Calu3 (cell line): Measurements from ENCODE around the gene PDGFD. TPM values are rescaled to one million over a fixed set of nuclear protein-coding genes. Genes with fewer than 3 reads are reported as not detected.

ENCODE experiments used
- BruUV-seq: library from RNA; stranded (reverse); fragments of 400-500 nt; replicated peaks from 2 replicates; lab custom pipeline; 2021; lab: Mats Ljungman, UMichigan
- CTCF ChIA-PET: fragments of 300-600 bp; sonication (Branson Sonifier 250); formaldehyde crosslinking; loops from one replicate; lab custom pipeline; 2022; ENCODE audit warnings: antibody characterized with exemption; lab: Charles Lee
- DNase-seq: peaks from one replicate; pipeline ENCODE4 v3.0.0; 2022
- H3K27ac Mint-ChIP-seq: one replicate; pipeline ENCODE4 v1.8.0; 2022; ENCODE audit warnings: mixed read lengths; ENCODE audit not compliant: unreplicated experiment
- H3K27me3 Mint-ChIP-seq: one replicate; pipeline ENCODE4 v1.8.0; 2022; ENCODE audit warnings: mixed read lengths; ENCODE audit not compliant: unreplicated experiment
- H3K36me3 Mint-ChIP-seq: one replicate; pipeline ENCODE4 v1.8.0; 2022; ENCODE audit warnings: mild to moderate bottlenecking, moderate library complexity, mixed read lengths; ENCODE audit not compliant: insufficient read depth, unreplicated experiment
- H3K4me1 Mint-ChIP-seq: one replicate; pipeline ENCODE4 v1.8.0; 2022; ENCODE audit warnings: mild to moderate bottlenecking, low read depth, mixed read lengths; ENCODE audit not compliant: unreplicated experiment
- H3K4me3 Mint-ChIP-seq: one replicate; pipeline ENCODE4 v1.8.0; 2022; ENCODE audit warnings: mild to moderate bottlenecking, low read depth, moderate library complexity, mixed read lengths; ENCODE audit not compliant: unreplicated experiment
- H3K9me3 Mint-ChIP-seq: one replicate; pipeline ENCODE4 v1.8.0; 2022; ENCODE audit warnings: low read depth, mixed read lengths; ENCODE audit not compliant: unreplicated experiment
- CTCF ChIP-seq: fragments of 200-600 bp; IDR thresholded peaks from one replicate; pipeline ENCODE4 v1.8.0; 2022; ENCODE audit warnings: antibody characterized with exemption; ENCODE audit not compliant: unreplicated experiment
- intact Hi-C: fragments of 100-400 bp; cut with micrococcal nuclease; formaldehyde crosslinking; loops from one replicate; pipeline ENCODE4 v1.10.0; 2022; ENCODE audit not compliant: unreplicated experiment
- total RNA-seq: library from RNA; stranded (reverse); gene quantifications from 2 replicates; pipeline ENCODE4 v1.2.3, GENCODE V29; 2022

The PDGFD gene
- total RNA-seq, 1 experiment from 2014 or later, result 5.1 TPM

- no peak overlapping the region for H3K4me3 Mint-ChIP-seq
- H3K27ac Mint-ChIP-seq, result no peak overlapping the region
- DNase-seq, result no peak
- H3K27me3 Mint-ChIP-seq, result no peaks in the 10 kb centered on the region
- TF ChIP-seq CTCF, result no peak
- CTCF ChIA-PET, result no interaction called here
- no peaks in the 10 kb centered on the region for H3K36me3 Mint-ChIP-seq
- no TSS peak for BruUV-seq
- H3K4me1 Mint-ChIP-seq, result no peaks in the 10 kb centered on the region
- intact Hi-C loops, result no loop called here
- H3K9me3 Mint-ChIP-seq, result peaks cover 4% of the 10 kb centered on the region
Measured at GRCh38 chr11:103988595-103988969, 175.4 kb downstream of the PDGFD start.

- CTCF ChIA-PET, result no interaction called here
- no peaks in the 10 kb centered on the region for H3K27me3 Mint-ChIP-seq
Measured at GRCh38 chr11:103987629-103988594, 176.0 kb downstream of the PDGFD start.

GRCh38 chr11:103985041-103985440 lies 178.9 kb downstream of the PDGFD start:
- peaks cover 4% of the 10 kb centered on the region for H3K9me3 Mint-ChIP-seq
- CTCF ChIA-PET, result no interaction called here
- H3K36me3 Mint-ChIP-seq, result no peaks in the 10 kb centered on the region
- DNase-seq, result no peak
- no peak for TF ChIP-seq CTCF
- H3K27ac Mint-ChIP-seq, result peak overlapping the region; percentile 40
- H3K4me1 Mint-ChIP-seq, result no peaks in the 10 kb centered on the region
- BruUV-seq, result no TSS peak
- no peak overlapping the region for H3K4me3 Mint-ChIP-seq
- intact Hi-C loops, result no loop called here
- no peaks in the 10 kb centered on the region for H3K27me3 Mint-ChIP-seq

More at GRCh38 chr11:103987629-103988594, 176.0 kb downstream of the PDGFD start:
- intact Hi-C loops, result no loop called here
- Mint-ChIP-seq H3K9me3 (peaks cover 4% of the 10 kb centered on the region), H3K27ac (no peak overlapping the region), H3K36me3 (no peaks in the 10 kb centered on the region), H3K4me1 (no peaks in the 10 kb centered on the region), H3K4me3 (no peak overlapping the region)
- DNase-seq, result no peak
- TF ChIP-seq CTCF, result no peak
- BruUV-seq, result no TSS peak

GRCh38 chr11:103980108-103980507 lies 183.8 kb downstream of the PDGFD start:
- BruUV-seq, result no TSS peak
- H3K4me1 Mint-ChIP-seq, result no peaks in the 10 kb centered on the region
- no peaks in the 10 kb centered on the region for H3K27me3 Mint-ChIP-seq
- H3K27ac Mint-ChIP-seq, result no peak overlapping the region
- DNase-seq, result no peak
- no peak for TF ChIP-seq CTCF
- CTCF ChIA-PET, result no interaction called here
- H3K9me3 Mint-ChIP-seq, result no peaks in the 10 kb centered on the region
- H3K36me3 Mint-ChIP-seq, result no peaks in the 10 kb centered on the region
- no peak overlapping the region for H3K4me3 Mint-ChIP-seq
- intact Hi-C loops, result no loop called here
